ENCODE results near the gene FOXP1.

GRCh38 chr3:71025010-71025409 lies 558.5 kb downstream of the FOXP1 start:
- TF ChIP-seq, protein P1, sequence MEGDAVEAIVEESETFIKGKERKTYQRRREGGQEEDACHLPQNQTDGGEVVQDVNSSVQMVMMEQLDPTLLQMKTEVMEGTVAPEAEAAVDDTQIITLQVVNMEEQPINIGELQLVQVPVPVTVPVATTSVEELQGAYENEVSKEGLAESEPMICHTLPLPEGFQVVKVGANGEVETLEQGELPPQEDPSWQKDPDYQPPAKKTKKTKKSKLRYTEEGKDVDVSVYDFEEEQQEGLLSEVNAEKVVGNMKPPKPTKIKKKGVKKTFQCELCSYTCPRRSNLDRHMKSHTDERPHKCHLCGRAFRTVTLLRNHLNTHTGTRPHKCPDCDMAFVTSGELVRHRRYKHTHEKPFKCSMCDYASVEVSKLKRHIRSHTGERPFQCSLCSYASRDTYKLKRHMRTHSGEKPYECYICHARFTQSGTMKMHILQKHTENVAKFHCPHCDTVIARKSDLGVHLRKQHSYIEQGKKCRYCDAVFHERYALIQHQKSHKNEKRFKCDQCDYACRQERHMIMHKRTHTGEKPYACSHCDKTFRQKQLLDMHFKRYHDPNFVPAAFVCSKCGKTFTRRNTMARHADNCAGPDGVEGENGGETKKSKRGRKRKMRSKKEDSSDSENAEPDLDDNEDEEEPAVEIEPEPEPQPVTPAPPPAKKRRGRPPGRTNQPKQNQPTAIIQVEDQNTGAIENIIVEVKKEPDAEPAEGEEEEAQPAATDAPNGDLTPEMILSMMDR (IDR thresholded peaks at IDR 0.05): no peak
- no peak for TF ChIP-seq POLR2A (IDR thresholded peaks at IDR 0.05)
- no peak for TF ChIP-seq POLR2AphosphoS5 (IDR thresholded peaks at IDR 0.05)

All from breast epithelium (tissue), 3 donors.